ENCODE results near the gene BIRC6.

DNA sequence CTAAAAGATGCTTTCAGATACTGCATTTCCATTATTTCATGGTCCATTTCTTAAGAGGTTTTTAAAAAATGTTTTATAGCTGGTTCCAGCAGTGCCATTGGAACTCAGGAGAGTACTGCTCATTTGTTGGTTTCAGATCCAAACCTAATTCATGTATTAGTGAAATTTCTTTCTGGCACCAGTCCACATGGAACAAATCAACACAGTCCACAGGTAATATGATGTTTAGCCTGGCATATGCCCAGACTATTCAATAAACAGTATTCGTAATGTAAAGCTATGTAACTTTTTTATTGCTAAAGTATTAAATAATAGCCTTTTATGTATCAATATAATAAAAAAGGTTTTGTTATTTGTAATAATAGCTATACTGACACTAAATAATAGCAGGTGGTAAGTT, 134.5 kb downstream of the BIRC6 start:
- TF ChIP-seq TAF1 (IDR thresholded peaks at IDR 0.05; ENCODE audit: borderline replicate concordance, low read depth, low read length) (no peak), POLR2A (IDR thresholded peaks at IDR 0.05; ENCODE audit: low read depth, low read length) (no peak), POLR2AphosphoS5 (IDR thresholded peaks at IDR 0.05; ENCODE audit: low read depth, low read length) (no peak)
